ENCODE results near the gene ING3.

ING3 gene

GRCh38 chr7:120950539-120951308 lies at the start of gene ING3:
Gene ING3, plus strand, starts transcription at chr7:120950777. Its CDS starts 120 bp downstream, at chr7:120950897.
- DNase-seq = peak; percentile 98

- DNase-seq = no peak
These were observed 35.1 kb upstream of the ING3 start for GRCh38 chr7:120915314-120916105.

- DNase-seq = peak; percentile 40
These were observed 34.5 kb upstream of the ING3 start for GRCh38 chr7:120916121-120916520.

- DNase-seq = no peak
These were observed 34.0 kb upstream of the ING3 start for GRCh38 chr7:120916538-120916937.

- no peak for DNase-seq
These were observed 31.1 kb upstream of the ING3 start for GRCh38 chr7:120919466-120919865.

GRCh38 chr7:120920034-120920433 lies 30.5 kb upstream of the ING3 start:
- no peak for DNase-seq

GRCh38 chr7:120920591-120921274 lies 29.8 kb upstream of the ING3 start:
- DNase-seq = peak; percentile 29

GRCh38 chr7:120924837-120925236 lies 25.7 kb upstream of the ING3 start:
- no peak for DNase-seq

GRCh38 chr7:120925392-120925791 lies 25.2 kb upstream of the ING3 start:
- no peak for DNase-seq

GRCh38 chr7:120926943-120927346 lies 23.6 kb upstream of the ING3 start:
- DNase-seq = no peak

GRCh38 chr7:120927454-120928103 lies 23.0 kb upstream of the ING3 start:
- no peak for DNase-seq

- DNase-seq = no peak
These were observed 19.3 kb upstream of the ING3 start for GRCh38 chr7:120931243-120931642.

- DNase-seq = no peak
These were observed 17.1 kb upstream of the ING3 start for GRCh38 chr7:120933475-120933874.

- DNase-seq = no peak
These were observed 11.2 kb upstream of the ING3 start for GRCh38 chr7:120939345-120939744.

- DNase-seq = no peak
These were observed 9.5 kb upstream of the ING3 start for GRCh38 chr7:120941064-120941463.

GRCh38 chr7:120941856-120942255 lies 8.7 kb upstream of the ING3 start:
- DNase-seq = no peak

GRCh38 chr7:120942861-120943260 lies 7.7 kb upstream of the ING3 start:
- no peak for DNase-seq

- DNase-seq = no peak
These were observed 5.6 kb upstream of the ING3 start for GRCh38 chr7:120944826-120945562.

GRCh38 chr7:120947980-120948379 lies 2.6 kb upstream of the ING3 start:
- DNase-seq = no peak

GRCh38 chr7:120949393-120949911 lies 1.1 kb upstream of the ING3 start:
- DNase-seq = no peak

- no peak for DNase-seq
These were observed 509 bp upstream of the ING3 start for GRCh38 chr7:120949998-120950538.

- no peak for DNase-seq
These were observed 727 bp downstream of the ING3 start for GRCh38 chr7:120951309-120951699.

Data from left hindlimb (tissue), 1 donor.